Stimulated activated CD4-positive, alpha-beta T cell treated with anti-CD3 and anti-CD28 coated beads, Interleukin-12 subunit alpha, Interleukin-12 subunit beta, amount 100 ng/mL, for 48 hours (primary cell): ENCODE results near the gene TPP2.
A peak's percentile ranks its signal among the peaks of the same experiment; 100 is the strongest.

Experiments
- DNase-seq, 3 donors: peaks; one replicate each; pipeline ENCODE4 v3.0.0-alpha.2; 2020; ENCODE audit warnings: low read depth in 2 of 3, low spot score in 1 of 3

The TPP2 gene

GRCh38 chr13:102596147-102597028 lies at the start of gene TPP2:
TSS of gene TPP2 (plus strand) at chr13:102596986. CDS start at chr13:102597039, 53 bp downstream.
- peak; percentile 97 to 98 (median 97) for DNase-seq

- no peak for DNase-seq
Measured at GRCh38 chr13:102548811-102549210, 48.0 kb upstream of the TPP2 start.

GRCh38 chr13:102550507-102550906 lies 46.3 kb upstream of the TPP2 start:
- DNase-seq, result no peak

GRCh38 chr13:102555914-102556553 lies 40.8 kb upstream of the TPP2 start:
- peak in 1 of 3 donors; percentile 34 for DNase-seq

GRCh38 chr13:102556806-102557205 lies 40.0 kb upstream of the TPP2 start:
- DNase-seq, result no peak

- no peak for DNase-seq
Measured at GRCh38 chr13:102558029-102558428, 38.8 kb upstream of the TPP2 start.

- DNase-seq, result no peak
Measured at GRCh38 chr13:102561933-102562332, 34.9 kb upstream of the TPP2 start.

GRCh38 chr13:102563267-102563666 lies 33.5 kb upstream of the TPP2 start:
- no peak for DNase-seq

- DNase-seq, result no peak
Measured at GRCh38 chr13:102564564-102564963, 32.2 kb upstream of the TPP2 start.

- DNase-seq, result no peak
Measured at GRCh38 chr13:102566513-102566912, 30.3 kb upstream of the TPP2 start.

- DNase-seq, result no peak
Measured at GRCh38 chr13:102567857-102568256, 28.9 kb upstream of the TPP2 start.

GRCh38 chr13:102569488-102569887 lies 27.3 kb upstream of the TPP2 start:
- DNase-seq, result no peak

GRCh38 chr13:102571075-102571474 lies 25.7 kb upstream of the TPP2 start:
- no peak for DNase-seq

- no peak for DNase-seq
Measured at GRCh38 chr13:102572323-102572722, 24.5 kb upstream of the TPP2 start.

- DNase-seq, result peak in 1 of 3 donors; percentile 51
Measured at GRCh38 chr13:102580552-102581169, 16.1 kb upstream of the TPP2 start.

GRCh38 chr13:102582256-102582655 lies 14.5 kb upstream of the TPP2 start:
- no peak for DNase-seq

GRCh38 chr13:102584434-102584833 lies 12.4 kb upstream of the TPP2 start:
- no peak for DNase-seq

- DNase-seq, result no peak
Measured at GRCh38 chr13:102586615-102587014, 10.2 kb upstream of the TPP2 start.

- DNase-seq, result no peak
Measured at GRCh38 chr13:102587916-102588315, 8.9 kb upstream of the TPP2 start.

- no peak for DNase-seq
Measured at GRCh38 chr13:102589301-102589822, 7.4 kb upstream of the TPP2 start.

GRCh38 chr13:102591988-102592781 lies 4.6 kb upstream of the TPP2 start:
- DNase-seq, result peak; percentile 68 to 80 (median 74)
